Mucosa of descending colon (tissue), 3 donors: Measurements from ENCODE around the gene CENPP. TPM values are rescaled to one million over a fixed set of nuclear protein-coding genes. Genes with fewer than 3 reads are reported as not detected.

Experiments used
- ATAC-seq: fragments of 200-7000 bp; cut with Tn5 transposase; one replicate; pipeline ENCODE4 v1.9.1; 2020; ENCODE audit warnings: mild to moderate bottlenecking, moderate library complexity
- DNase-seq, 3 donors: peaks; one replicate each; pipeline ENCODE4 v3.0.0-alpha.2; 2020
- H3K36me3 ChIP-seq: fragments of 200-600 bp; one replicate; pipeline ENCODE4 v1.8.0; 2021; ENCODE audit warnings: low read depth, mild to moderate bottlenecking
- H3K4me1 ChIP-seq: fragments of 200-600 bp; one replicate; pipeline ENCODE4 v1.8.0; 2021; ENCODE audit warnings: low read depth, mild to moderate bottlenecking
- H3K4me3 ChIP-seq: fragments of 200-600 bp; one replicate; pipeline ENCODE4 v1.8.0; 2021; ENCODE audit warnings: mild to moderate bottlenecking
- H3K9me3 ChIP-seq: fragments of 200-600 bp; one replicate; pipeline ENCODE4 v1.8.0; 2021; ENCODE audit warnings: mild to moderate bottlenecking
- CTCF ChIP-seq: fragments of 200-600 bp; IDR thresholded peaks from one replicate; pipeline ENCODE4 v1.8.0; 2022; ENCODE audit warnings: antibody characterized with exemption, mild to moderate bottlenecking
- intact Hi-C, 2 donors: fragments of 100-400 bp; cut with DNase I in 1 of 2; cut with micrococcal nuclease in 1 of 2; formaldehyde crosslinking; loops; one replicate each; pipeline versions ENCODE4 v1.11.0 to v1.11.1; 2022; cut with DNase I, micrococcal nuclease
- total RNA-seq, 3 donors: library from RNA; stranded (reverse); fragmentation: NEBNext Ultra II Directional in 2 of 3; extraction: Animal tissue kit (Norgen Biotek cat#: 25700) in 2 of 3; gene quantifications; one replicate each; pipeline versions ENCODE4 v1.2.1 to v1.2.4, GENCODE V29; 2021 to 2023
- donor health status: DM: no; HTN: no; CAD: no; lungs with moderate emphysema.
- donor health status: DM: no; HTN: no; CAD: no.
- donor health status: DM: no; HTN: yes; CAD: no.

CENPP gene
- total RNA-seq, 3 donors from 2014 or later = 2.0 to 4.9 (median 3.3) TPM

GRCh38 chr9:92324431-92324830 lies 1.3 kb upstream of the CENPP start:
- intact Hi-C loops = no loop called here
- no peak for ATAC-seq
- H3K4me1 ChIP-seq = peaks cover 9% of the 10 kb centered on the region

GRCh38 chr9:92324889-92325268 lies 874 bp upstream of the CENPP start:
- Histone ChIP-seq H3K36me3 (no peaks in the 10 kb centered on the region), H3K4me3 (peak overlapping the region; percentile 45), H3K9me3 (no peaks in the 10 kb centered on the region), H3K4me1 (peaks cover 9% of the 10 kb centered on the region)
- TF ChIP-seq CTCF = no peak
- peak; percentile 60 for ATAC-seq
- intact Hi-C loops = no loop called here
- peak in 1 of 3 donors; percentile 67 for DNase-seq

More at GRCh38 chr9:92324431-92324830, 1.3 kb upstream of the CENPP start:
- Histone ChIP-seq H3K9me3 (no peaks in the 10 kb centered on the region), H3K36me3 (peaks cover 2% of the 10 kb centered on the region), H3K4me3 (peak overlapping the region; percentile 45)
- no peak for TF ChIP-seq CTCF
- no peak for DNase-seq

- H3K9me3 ChIP-seq = no peaks in the 10 kb centered on the region
- intact Hi-C loops = no loop called here
- peak; percentile 28 for ATAC-seq
- peaks cover 9% of the 10 kb centered on the region for H3K4me1 ChIP-seq
- no peak for DNase-seq
- no peaks in the 10 kb centered on the region for H3K36me3 ChIP-seq
- no peak for TF ChIP-seq CTCF
- peak overlapping the region; percentile 45 for H3K4me3 ChIP-seq
Observed at GRCh38 chr9:92325991-92326500, 293 bp downstream of the CENPP start.

GRCh38 chr9:92327283-92327850 lies 1.6 kb downstream of the CENPP start:
- DNase-seq (no peak), ATAC-seq (no peak)
- intact Hi-C loops = no loop called here
- H3K4me1 ChIP-seq = peaks cover 9% of the 10 kb centered on the region
- no peak for TF ChIP-seq CTCF
- no peak overlapping the region for H3K4me3 ChIP-seq
- H3K9me3 ChIP-seq = no peaks in the 10 kb centered on the region
- H3K36me3 ChIP-seq = no peaks in the 10 kb centered on the region

GRCh38 chr9:92328225-92328624 lies 2.5 kb downstream of the CENPP start:
- intact Hi-C loops = no loop called here
- DNase-seq = no peak

More at GRCh38 chr9:92328225-92328624, 2.5 kb downstream of the CENPP start:
- TF ChIP-seq CTCF = no peak
- Histone ChIP-seq H3K9me3 (no peaks in the 10 kb centered on the region), H3K36me3 (no peaks in the 10 kb centered on the region), H3K4me3 (no peak overlapping the region), H3K4me1 (peaks cover 9% of the 10 kb centered on the region)
- no peak for ATAC-seq
